ENCODE results near the gene SLC5A10.

GRCh38 chr17:18959845-18960240 lies 7.9 kb downstream of the SLC5A10 start:
- no peak for TF ChIP-seq CTCF (IDR thresholded peaks at IDR 0.05)
- no peak for TF ChIP-seq POLR2AphosphoS5 (IDR thresholded peaks at IDR 0.05)
- no peak for TF ChIP-seq POLR2A (IDR thresholded peaks at IDR 0.05; ENCODE audit: low read depth)
- TF ChIP-seq EP300 (IDR thresholded peaks at IDR 0.05), result no peak

Data from esophagus muscularis mucosa (tissue), 4 donors.